Activated T-cell treated with anti-CD3 and anti-CD28 coated beads for 48 hours (primary cell): ENCODE results near the gene POMT1.
"Not testable (repeated sequence)": the region's sequence is repeated elsewhere in the genome, so short reads cannot be mapped to it uniquely, and the experiment has no call there.

Source experiments
- DNase-seq: peaks from one replicate; pipeline ENCODE4 v3.0.0-alpha.2; 2020; ENCODE audit warnings: low read depth

The POMT1 gene

GRCh38 chr9:131499254-131499767, 3.4 kb upstream of the POMT1 start:
- no peak for DNase-seq

DNA sequence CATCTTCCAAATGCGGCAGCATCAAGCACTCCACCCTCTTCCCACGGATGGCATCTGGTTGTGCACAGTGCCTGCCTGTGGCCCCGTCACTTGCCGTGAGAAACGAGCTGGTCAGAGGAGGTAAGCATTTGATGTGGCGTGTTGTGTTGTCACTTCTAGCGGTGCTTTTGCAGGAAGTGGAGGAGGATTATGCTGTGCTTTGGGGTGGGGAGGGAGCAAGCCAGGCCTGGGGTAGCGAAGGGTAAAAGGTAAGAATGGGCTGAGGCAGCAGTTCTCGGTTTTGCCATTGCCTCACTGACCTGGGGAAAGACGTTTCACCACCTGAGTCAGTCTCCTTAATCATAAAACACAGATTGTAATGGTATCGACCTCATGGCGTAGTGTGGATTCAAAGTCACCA, 2.3 kb upstream of the POMT1 start:
- peak; percentile 62 for DNase-seq

DNA sequence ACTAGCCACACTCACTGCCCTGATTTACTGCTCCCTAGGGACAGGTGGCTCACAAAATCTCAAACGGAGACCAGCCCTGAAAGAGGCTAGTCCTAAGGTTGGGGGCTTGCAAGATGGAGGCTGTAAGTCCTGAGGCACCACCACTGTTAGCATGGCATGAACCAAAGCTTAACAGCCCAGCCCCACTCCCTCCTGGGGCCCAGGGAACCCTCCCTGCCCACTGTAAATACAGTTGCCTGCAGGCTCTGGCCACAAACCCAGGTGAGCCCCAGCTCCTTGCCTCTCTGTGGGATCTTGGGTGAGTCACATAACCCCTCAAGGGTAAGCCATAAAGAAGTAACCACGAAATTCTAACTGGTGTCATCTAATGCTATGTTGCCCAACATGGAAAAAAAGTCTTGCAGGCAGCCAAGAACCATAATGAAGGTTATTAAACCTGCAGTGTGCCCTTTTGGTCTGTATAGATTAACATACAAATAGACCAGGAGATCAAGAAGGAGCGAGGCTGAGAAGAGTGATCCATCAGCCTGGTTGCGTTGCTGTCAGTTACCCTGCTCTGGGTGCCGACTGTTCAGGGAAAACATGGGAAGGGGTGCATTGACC, 1.7 kb upstream of the POMT1 start:
- DNase-seq, result peak; percentile 56

DNA sequence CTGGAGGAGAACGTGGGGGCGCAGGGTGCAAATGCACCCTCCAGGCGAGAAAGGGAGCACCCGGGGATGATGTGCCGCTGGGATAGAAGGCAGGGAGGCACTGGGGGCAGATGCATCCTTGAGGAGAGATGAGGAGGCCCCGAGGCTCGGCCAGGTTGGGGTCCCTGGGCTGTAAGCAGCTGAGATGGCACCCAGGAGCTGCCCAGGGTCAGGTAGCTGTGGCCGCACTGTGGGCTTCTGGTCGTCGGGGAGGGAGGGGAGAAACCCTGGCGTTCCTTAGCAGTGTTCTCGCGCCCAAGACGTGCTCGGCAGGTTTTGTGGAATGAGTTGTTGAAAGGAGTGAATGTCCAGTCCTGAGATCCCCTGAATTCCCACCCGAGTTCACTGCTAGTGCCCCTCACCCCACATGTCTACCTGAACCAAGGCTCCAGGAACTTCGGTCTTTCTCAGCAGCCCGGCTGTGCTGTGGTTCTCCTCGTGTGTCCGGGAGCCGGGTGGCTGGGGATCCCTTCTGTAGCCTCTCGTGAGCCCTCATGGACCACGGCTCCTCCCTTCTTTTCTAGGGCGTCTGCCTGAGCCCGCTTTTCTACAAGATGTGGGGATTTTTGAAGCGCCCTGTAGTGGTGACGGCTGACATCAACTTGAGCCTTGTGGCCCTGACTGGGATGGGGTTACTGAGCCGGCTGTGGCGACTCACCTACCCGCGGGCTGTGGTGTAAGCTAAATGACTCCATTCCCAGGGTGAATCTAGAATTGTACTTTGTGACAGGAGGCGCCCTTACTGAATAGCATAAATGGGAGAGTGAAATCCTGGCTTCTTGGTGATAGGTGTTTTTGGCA, 1.1 kb downstream of the POMT1 start:
- DNase-seq, result peak; percentile 76

GRCh38 chr9:131505012-131505411, 2.3 kb downstream of the POMT1 start:
- no peak for DNase-seq

- no peak for DNase-seq
Observed at GRCh38 chr9:131511416-131511815, 8.7 kb downstream of the POMT1 start.

- no peak for DNase-seq
Observed at GRCh38 chr9:131511880-131512279, 9.2 kb downstream of the POMT1 start.

- no peak for DNase-seq
Observed at GRCh38 chr9:131513177-131513576, 10.5 kb downstream of the POMT1 start.

- DNase-seq, result not testable (repeated sequence)
Observed at GRCh38 chr9:131515559-131516031, 12.9 kb downstream of the POMT1 start.

- no peak for DNase-seq
Observed at GRCh38 chr9:131516100-131516499, 13.4 kb downstream of the POMT1 start.

GRCh38 chr9:131516930-131517329, 14.2 kb downstream of the POMT1 start:
- DNase-seq, result no peak

- DNase-seq, result no peak
Observed at GRCh38 chr9:131517761-131518190, 15.1 kb downstream of the POMT1 start.

- DNase-seq, result no peak
Observed at GRCh38 chr9:131518553-131518952, 15.8 kb downstream of the POMT1 start.

DNA sequence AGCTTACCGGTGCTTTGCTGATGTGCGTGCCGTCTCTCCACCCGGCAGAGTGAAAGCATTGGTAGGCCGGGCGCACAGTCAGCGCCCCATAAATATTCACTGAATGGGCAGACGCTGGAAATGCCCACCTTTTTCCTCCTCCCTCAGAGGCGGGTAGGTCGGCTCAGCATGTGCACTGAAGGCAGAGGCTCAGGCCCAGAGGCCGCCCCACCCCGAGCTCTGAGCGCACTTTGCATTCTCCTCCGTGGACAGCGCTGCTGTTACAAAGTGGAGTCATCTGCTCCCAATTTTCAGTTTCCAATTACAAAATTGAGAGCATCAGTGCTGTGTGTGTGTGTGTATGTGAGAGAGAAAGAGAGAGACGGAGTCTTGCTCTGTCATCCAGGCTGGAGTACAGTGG, 17.8 kb downstream of the POMT1 start:
- DNase-seq, result no peak

DNA sequence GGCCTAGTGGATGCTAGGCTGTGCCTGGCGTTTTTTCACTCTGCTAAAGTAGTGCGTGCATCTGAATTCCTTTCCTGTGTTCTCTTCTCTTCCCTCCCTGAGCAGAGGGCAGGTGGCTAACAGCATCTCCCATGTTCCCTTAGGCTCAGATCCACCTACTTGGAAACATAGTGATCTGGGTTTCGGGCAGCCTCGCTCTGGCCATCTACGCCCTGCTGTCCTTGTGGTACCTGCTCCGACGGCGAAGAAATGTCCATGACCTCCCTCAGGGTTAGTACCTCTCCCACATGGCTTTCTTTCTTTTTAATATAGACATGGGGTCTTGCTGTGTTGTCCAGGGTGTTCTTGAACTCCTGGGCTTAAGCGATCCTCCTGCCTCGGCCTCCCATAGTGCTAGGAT, 18.5 kb downstream of the POMT1 start:
- no peak for DNase-seq

DNA sequence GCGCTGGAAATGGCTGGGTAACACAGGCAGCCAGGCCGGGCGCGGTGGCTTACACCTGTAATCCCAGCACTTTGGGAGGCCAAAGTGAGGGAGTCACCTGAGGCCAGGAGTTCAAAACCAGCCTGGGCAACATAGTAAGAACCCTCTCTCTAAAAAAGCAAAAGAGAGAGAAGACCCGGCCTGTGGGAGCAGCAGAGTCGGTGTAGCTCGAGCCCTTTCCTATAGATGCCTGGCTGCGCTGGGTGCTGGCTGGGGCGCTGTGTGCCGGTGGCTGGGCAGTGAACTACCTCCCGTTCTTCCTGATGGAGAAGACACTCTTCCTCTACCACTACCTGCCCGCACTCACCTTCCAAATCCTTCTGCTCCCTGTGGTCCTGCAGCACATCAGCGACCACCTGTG, 19.1 kb downstream of the POMT1 start:
- no peak for DNase-seq

DNA sequence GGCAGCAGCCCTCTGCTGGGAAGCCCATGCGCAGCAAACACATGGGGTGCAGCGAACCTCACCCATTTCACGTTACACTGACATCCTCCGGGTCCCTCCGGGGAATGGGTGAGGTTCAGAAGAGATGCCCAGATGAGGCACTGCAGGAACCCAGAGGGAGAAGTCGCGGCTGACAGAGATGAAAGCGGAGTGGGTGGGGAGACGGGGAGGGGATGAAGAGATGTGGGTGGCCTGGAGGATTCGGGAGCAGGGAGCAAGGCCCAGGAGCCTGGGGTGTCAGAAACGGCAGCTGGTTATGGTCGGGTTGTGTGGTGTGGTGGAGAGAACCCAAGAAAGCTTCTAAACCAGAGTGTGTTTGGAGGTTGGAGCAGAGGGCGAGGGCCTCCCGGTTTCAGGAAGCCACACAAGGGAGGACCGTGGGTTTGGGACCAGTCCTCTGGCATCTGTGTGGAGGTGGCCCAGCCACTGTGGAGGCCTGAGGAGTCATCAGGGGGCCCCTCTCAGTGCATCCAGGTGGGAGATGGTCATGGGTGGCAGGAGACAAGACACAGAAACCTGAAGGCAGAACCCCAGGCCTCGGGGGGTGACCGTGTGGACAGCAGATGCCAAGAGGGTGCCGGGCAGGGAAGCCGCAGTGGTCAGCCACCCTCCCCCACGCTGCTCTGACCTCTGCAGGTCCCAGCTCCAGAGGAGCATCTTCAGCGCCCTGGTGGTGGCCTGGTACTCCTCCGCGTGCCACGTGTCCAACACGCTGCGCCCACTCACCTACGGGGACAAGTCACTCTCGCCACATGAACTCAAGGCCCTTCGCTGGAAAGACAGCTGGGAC, 19.8 kb downstream of the POMT1 start:
- DNase-seq, result no peak

GRCh38 chr9:131523086-131523388, 20.3 kb downstream of the POMT1 start:
- DNase-seq, result no peak

GRCh38 chr9:131523451-131524435, 21.0 kb downstream of the POMT1 start:
- DNase-seq, result no peak

DNA sequence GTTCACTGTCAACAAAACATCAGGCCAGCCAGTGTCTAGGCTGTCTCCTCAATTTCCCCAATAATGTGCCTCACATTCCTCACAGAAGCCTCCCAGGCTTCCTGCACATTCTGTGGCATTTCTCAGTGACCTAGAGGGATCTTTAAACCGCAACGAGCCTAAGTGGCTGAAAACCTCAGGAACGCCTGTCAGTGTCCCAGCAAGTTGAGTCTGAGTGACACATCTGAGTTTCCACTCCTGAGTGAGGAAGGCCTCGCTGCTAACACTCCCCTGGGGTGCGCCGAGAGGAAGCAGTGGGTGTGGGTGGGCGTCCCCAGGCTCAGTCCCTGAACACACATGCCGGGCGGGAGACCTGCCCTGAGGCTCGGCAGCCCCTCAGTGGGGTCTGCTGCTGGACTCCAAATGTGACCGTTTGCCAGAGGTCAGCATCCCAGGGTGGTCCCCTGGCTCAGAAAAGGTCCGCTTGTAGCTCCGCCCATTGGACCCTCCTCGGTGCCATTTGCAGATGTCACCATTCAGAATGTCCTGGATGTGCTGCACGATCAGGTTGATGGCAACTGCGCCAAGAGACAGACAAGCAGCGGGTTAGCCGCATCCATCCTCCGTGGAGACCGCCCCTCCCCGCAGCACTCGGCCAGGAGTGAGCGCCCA, 22.1 kb downstream of the POMT1 start:
- DNase-seq, result no peak
